ENCODE data around the gene HS2ST1.

Gene HS2ST1

GRCh38 chr1:87140831-87141540 lies 226.6 kb downstream of the HS2ST1 start:
- DNase-seq (ENCODE audit: low spot score), result no peak

DNA sequence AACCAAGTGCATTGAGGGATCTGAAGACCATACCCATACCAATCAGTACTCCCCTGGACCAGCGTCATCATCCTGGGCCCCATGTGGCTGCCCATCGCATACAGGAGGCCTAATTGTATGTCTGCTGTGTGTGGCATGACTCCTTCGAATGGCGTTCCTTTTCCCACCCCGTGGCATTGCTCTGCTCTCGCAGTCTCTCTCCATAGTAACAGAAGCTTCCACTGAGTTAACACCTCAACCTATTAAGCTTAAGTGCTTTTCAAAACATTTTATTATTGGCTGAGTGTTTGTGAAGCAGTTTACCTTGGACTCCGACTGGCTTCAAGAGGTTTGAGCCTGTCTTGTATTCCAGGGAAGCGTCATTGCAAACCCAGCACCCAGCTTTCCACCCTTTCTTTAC lies 227.1 kb downstream of the HS2ST1 start:
- DNase-seq (ENCODE audit: low spot score), result no peak

DNA sequence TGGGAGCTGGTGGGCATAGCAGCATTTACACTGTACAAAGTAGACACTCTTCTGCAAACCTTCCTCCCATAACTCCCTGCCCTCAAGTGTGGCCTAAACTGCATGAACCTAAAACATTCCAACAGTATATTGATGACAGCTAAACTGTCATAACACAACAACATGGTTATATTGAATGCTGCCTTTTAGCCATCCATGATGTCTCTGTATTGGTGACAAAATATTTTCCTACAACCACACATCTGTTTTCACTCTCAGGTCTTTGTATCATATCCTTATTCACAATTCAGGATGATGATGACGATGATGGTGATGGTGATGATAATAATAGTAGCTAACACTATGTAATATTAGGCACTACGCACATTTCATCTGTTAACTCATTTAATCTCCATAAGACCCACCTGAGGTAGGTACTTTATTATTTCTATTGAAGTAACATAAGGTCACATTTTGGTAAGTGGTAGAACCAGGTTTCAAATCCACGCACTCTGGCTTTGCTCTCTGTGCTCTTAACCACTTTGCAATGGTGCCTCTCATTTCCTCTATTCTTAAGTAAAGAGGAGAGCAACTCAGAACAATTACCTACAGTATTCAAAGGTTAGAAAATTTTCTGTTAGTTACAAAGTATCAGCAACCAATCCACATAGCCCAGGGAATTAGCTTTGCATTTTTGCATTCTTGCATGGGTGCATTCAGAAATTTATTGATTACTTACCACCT lies 229.1 kb downstream of the HS2ST1 start:
- no peak for DNase-seq (ENCODE audit: low spot score)

- no peak for DNase-seq (ENCODE audit: low spot score)
These were observed 230.0 kb downstream of the HS2ST1 start for GRCh38 chr1:87144316-87144895.

- no peak for DNase-seq (ENCODE audit: low spot score)
These were observed 230.5 kb downstream of the HS2ST1 start for GRCh38 chr1:87144981-87145380.

GRCh38 chr1:87146538-87146937 lies 232.1 kb downstream of the HS2ST1 start:
- DNase-seq (ENCODE audit: low spot score), result no peak

- DNase-seq (ENCODE audit: low spot score), result no peak
These were observed 232.6 kb downstream of the HS2ST1 start for GRCh38 chr1:87146986-87147385.

DNA sequence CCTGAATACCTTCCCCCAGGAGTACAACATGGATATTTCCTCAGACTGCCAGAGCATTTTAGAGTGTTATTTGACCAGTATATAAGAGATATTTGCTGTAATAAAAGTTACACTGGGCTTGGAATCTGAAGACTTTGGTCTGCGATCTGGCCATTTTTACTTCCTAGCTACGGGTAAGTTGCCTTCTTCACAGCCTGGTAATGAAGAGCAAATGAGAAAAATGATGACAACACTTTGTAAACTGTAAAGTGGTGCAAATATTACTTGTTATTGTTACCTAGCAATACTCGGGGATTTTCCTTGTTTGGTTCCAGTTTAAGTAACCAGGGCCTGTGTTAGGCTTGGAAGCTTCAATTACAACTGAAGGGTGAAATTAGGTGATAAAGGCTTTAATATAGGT lies 233.4 kb downstream of the HS2ST1 start:
- DNase-seq (ENCODE audit: low spot score), result no peak

DNA sequence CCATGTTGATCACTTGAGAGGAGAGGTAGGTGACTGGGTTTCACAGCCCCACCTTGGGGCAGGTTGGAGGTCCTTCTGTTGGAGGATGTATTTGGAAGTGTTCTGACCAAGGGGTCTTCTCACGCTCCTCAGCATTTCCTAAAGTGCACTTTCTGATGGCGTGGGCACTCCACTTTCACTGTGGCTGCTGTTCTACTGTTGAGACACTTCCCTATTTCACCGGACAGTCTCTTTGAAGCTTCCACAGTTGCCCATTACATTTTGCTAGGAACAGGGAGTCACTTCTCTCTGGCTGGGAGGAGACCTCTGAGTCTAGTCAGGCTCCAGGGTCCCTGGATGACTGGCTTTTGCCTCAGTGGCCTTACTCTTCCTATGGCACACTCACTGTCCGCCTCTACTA lies 234.2 kb downstream of the HS2ST1 start:
- no peak for DNase-seq (ENCODE audit: low spot score)

DNA sequence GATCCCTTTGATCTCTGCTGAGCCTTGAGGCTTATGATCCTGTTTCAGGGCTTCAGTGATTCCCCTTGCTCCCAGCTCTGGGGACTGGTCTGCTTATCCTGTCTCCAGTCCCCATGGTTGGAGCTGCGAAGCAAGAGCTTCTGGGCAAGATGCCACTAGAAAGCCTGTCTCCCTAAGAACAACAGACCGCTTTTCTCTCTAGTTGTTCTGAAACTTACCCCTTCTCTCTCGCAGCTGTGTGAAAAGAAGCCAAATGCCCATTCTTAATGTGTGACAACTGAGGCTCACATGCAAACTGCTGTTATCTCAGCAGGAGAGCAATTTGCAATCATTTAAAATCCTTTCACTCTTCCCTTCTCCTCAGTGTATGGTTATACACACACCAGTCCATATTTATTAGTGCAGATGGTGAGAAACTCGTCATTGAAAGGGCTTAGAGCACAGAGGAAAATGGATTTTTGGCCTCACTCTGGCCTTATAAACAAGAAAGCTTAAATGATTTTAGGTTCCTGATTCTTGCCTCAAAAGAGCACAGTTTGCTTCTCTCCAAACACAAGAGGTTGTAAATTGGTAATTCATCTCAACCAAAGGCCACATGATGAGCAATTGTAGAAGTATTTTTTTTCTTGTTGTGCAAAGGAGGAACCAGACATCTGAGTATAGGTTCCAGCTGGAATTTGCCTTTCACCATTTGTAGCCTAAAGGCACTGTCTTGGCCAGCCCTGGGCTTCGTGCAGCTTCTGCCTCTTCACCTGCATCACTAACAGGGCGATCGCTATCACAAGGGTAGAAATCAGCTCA lies 235.0 kb downstream of the HS2ST1 start:
- no peak for DNase-seq (ENCODE audit: low spot score)

DNA sequence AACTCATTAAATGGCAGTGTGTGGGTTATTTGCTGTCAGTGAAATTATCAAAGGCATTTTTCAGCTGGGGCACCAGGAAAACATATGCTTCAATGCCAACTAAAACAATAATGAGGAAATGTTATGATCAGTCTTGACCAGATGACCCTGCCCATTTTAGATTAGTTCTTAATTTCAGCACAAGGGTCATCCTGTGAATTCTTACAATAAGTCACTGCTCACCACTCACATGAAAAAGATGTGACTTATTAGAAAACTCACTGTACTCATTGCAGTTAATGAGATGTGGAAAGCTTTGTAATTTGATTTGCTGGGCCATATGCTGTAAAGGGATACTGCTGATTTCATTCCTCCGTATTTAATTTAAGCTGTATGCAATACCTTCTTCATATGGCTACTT lies 235.7 kb downstream of the HS2ST1 start:
- DNase-seq (ENCODE audit: low spot score), result no peak

DNA sequence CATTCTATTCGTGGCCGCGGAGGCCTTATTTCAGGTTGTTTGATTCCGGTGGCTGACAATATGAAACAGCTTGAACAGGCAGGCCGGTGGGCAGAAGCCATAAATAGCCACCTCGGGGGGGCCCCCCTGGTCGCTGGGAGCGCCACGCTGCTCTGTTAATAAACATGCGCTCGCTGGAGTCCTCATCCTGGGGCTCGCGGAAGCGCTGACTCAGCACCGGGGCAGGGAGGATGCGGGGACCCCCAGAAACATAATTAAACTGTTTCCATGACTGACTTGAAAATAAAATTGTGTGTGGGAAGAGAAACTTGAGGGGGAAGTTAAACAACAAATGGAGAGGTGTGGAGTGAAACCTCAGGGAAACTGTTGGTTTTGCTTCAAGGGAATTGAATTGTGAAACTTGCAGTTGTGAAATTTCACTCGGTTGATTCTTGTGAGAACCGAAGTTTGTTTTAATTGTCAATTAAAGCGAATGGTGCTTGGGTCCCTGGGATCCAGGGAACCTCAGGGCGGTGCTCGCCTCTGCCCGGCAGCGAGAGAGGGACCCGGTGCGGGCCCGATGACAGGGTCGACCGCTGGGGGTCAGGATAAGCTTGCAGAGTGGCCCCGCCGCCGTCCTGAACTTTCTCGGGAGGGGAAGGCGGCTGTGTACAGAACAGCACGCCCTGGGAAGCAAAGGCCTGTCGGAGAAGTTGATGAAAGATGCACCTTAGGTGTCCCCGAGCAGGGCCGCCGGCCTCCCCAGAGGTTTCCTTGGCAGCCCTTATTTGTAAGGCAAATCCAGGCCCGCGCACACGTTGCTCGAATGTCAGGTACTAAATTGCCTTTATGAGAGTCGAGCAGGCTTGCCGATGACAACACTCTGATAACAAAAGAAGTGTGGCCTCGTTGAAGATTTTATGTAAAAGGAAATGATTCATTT lies 237.3 kb downstream of the HS2ST1 start:
- no peak for DNase-seq (ENCODE audit: low spot score)

DNA sequence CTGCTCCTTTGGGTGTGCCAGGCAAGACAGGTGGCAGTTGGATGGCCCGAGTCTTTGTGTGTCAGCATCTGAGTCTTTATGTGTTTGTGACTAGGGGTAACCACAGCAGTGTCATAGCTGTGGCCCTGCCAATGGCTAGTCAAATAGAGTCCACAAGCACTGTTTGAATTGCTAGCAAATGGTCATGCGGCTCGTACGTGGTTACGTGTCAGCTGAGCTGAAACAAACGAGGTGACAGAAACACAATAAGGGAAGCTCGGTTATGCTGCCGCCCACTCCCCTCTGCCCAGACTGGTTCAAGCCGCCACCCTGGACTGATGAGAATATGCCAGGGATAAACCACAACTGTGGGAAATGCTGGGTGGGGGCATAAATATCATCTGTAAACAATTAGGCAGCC lies 239.9 kb downstream of the HS2ST1 start:
- DNase-seq (ENCODE audit: low spot score), result no peak

GRCh38 chr1:87155170-87155569 lies 240.7 kb downstream of the HS2ST1 start:
- DNase-seq (ENCODE audit: low spot score), result no peak

DNA sequence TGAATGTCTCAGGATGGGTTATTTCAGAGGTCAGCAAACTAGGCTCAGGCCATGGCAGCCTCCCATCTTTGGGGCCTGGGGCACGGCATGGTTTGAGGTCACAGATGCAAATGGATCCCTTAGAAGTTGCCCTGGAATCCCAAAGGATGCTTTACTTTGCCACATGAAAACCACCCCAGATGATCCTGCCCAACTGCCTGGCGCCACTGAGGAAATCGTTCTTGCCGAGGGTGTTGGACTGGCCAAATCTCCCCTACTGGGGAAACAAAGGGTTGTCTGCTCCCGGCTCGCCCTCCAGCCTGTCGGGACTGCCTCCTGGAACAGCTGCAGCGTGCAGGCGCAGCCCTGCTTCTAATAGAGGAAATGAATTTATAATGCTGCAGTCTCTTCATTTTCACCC lies 241.2 kb downstream of the HS2ST1 start:
- DNase-seq (ENCODE audit: low spot score), result no peak

DNA sequence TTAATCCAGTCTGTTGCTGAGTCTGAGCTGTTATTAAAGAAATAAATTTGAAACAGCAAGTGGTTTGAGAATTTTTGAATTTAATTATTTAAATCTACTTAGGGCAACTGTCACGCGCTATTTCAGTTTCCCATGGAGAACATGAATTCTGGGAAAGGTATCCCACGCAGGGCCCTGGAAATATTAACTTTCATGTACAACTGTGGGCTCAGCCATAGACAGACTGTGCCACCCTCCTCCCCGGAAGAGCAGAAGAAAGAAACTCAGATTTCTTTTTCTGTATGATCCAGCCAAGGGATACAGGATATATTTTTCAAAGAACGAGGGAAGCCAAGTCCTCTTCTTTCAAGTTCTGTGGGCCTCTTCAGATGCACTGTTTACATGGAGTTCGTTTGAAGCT lies 241.7 kb downstream of the HS2ST1 start:
- no peak for DNase-seq (ENCODE audit: low spot score)

- no peak for DNase-seq (ENCODE audit: low spot score)
These were observed 245.0 kb downstream of the HS2ST1 start for GRCh38 chr1:87159378-87159915.

Measured in LoVo (cell line).